CD4-positive, alpha-beta T cell treated with Interferon gamma for 1 hour (primary cell): ENCODE measurements around the gene PRKACG.
"Not testable (repeated sequence)": the region's sequence is repeated elsewhere in the genome, so short reads cannot be mapped to it uniquely, and the experiment has no call there.

Experiments
- DNase-seq: peaks from one replicate; pipeline ENCODE4 v3.0.0-alpha.2; 2020

PRKACG gene

DNA sequence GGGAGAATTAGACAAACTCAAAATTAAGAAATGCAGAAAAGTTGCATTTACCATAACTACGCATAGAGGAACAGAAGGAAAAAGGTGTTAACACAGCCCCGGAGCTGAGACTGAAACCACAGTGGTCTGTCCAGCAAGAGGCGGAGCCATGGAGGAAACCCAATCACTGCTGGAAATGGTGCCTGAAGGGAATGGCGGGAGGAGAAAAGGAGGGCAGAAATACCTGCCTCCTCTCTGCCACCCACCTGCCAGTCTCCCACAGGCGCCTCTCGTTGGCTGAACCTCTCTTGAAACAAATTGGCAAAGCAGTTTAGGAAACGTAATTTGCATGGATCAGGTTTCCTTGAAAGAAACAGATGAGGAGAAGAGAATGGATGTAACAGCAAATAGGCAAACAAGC lies 9.7 kb upstream of the PRKACG start:
- DNase-seq, result no peak

DNA sequence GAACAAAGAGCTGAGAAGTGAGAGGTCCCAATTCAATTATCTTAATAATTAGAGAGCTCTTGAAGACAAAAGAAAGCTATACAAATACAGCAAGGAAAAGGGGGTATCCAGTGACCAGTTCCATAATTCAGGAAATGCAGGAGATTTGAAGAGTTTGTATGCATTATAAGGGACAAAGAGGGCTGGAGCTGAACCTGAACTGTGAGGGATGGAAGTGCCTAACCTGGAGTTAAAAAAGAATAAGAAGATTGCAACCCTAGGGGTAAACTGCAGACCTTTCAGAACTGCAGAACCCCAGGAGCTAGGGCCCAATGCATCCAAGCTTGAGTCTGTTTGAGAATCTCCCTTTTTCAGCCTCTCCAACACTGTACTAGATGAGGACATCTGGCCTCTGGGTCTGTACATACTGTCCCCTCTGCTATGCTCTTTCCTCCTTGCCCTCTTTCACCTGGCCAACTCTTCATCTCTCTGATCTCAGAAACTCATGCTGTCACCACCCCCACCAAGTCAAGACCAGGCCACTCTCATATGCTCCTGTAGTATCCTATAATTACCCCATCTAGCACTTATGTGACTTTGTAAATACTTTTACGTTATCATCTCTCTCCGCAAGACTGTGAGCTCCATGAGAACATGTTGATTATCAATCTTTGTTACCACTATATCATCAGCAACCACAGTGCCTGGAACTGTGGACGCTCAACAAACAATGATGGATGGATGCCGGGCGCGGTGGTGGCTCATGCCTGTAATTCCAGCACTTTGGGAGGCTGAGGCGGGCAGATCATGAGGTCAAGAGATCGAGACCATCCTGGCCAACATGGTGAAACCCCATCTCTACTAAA lies 6.6 kb upstream of the PRKACG start:
- DNase-seq, result no peak

DNA sequence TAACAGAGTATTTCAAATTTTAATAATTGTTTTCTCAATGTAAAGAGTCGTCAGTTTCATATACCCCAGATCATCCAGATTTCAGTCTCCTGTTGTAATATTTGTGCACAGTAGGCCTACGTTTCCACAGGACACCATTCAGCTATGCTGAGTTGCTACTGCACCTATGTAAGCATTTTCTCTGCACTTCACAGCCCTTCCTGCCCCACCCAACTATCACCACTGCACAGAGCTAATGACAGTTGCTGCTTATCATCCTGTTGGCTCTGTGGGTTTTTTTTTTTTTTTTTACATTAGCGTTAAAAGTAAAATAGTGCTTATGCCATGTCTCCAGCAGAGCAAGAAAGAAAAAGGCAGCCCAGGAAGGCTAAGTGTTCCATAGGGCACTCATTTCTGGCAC lies 5.9 kb upstream of the PRKACG start:
- peak; percentile 49 for DNase-seq

DNA sequence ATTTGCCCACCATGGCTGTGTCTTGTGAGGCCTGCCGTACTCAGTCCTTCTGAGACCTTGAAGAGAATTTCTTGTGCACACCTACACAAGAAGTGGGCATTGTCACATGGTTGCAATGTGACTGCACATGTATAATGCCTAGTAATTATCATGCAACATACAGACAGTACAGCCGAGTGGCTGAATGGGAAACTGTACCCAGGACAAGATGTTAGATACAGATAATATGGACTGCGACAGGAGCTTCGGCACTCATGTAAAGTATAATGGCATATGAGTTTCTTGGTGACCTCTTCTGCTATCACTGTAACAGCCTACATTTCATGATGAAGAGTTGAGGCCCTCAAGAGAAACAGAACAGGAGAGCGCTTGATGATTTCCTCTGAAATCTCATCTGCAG lies 4.8 kb upstream of the PRKACG start:
- DNase-seq, result no peak

DNA sequence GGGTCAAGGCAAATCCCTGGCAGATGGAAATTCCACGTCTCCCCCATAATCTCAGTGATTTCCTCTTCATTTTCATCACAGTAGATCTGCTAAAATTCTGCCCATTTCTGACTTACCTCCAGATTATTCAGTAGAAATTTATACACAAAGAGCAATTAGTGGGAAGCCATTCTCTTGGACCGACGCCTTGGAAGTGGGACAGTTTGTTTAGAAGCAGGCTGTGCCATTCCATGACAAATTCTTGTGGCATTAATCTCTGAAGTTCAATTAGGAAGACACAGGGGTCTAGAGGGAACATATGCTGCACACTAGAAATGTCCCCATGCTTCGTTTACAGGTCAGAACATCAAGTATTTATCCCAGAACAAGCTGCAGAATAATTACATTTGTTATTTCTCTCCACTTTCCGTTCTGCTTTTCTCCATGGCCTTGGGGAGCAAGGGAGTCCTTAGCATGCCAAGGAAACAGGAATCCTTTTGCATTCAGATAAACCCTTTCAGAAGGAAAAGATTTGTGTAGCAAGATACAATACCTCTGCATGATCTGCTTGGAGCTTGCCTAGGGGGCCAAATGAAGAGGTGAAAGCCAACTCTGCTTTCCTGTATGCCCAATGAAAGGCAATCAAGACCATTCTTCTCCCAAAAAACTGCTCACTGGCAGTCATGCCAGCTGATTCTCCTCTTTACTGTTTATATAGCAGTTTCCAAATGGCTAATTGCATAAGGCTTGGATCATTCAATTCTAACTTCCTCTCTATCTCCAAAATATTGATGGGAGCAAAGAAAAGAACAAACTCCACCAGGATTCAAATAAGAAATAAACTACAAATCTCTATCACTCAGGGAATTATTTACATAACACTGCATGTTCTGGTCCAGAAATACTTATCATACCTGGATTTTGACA lies 2.5 kb upstream of the PRKACG start:
- no peak for DNase-seq

DNA sequence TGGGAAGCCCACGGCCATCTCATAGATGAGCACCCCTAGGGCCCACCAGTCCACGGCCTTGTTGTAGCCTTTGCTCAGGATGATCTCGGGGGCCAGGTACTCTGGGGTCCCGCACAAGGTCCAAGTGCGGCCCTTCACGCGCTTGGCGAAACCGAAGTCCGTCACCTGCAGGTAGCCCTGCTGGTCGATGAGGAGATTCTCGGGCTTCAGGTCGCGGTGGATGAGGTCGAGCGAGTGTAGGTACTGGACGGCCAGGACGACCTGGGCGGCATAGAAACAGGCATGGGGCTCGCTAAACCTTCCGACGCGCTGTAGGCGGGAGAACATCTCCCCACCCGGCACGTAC lies 558 bp downstream of the PRKACG start:
- no peak for DNase-seq

DNA sequence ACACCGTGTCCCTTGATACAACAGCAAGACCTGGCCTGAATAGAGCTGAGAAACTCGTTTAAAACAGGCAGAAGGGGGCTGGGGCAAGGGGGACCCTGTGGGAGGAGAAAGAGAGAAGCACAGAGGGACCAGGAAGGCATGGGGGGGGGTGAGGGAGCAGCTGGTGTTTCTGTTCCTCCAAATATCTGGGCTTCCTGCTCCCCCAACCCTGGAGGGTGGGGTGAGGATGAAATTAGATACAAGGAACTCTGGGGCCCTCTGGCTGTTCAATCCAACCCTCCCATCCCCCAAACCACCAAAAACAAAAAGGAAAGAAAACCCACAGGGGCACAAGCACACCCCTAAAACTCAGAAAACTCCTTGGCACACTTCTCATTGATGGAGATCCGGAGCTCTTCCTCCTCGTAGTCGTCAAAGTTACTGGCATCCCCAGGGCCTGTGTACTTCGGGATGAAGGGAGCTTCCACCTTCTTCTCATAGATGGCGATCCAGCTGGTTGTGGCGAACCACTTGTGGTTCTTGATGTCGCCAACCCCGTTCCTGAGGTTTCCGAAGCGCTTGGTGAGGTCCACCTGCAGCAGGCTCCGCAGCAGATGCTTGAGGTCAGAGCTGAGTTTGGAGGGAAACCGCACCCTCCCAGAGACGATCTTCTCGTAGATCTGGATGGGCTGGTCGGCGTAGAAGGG lies 1.1 kb downstream of the PRKACG start:
- no peak for DNase-seq

DNA sequence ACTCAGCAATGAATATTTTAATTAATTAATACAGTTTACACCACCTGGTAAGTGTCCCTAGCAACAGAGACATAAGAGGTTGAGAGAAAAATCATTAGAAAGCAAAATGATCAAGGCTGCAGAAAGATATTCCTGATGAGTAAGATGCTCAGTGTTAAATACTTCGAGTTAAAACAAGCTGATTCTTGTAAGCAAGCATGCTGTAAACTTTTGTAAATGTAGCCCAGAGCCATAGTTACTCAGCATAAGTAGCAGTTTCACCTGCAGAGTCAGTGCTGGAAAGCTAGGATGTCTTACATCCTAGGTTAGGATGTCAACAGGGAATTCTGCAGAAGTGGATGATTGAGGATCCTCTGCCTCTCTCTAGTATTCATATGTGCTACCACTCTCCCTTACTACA lies 4.2 kb downstream of the PRKACG start:
- no peak for DNase-seq

DNA sequence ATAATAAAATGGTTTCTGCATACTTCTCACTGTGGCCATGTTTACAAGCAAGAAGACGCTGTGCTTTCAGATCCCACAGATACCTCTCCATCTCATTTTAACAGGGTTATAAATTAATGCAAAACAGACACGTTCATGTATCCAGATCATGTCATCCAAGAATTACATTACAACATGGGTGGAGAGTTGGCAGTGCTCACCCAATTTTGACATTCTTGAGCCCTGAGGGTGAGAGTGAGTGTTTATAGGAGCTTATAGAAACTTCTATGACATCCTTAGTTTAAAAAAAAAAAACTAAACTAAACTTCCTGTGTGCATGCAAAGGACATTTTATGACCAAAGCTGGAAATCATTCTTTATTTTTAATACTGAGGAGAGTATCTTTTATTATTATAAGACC lies 9.1 kb downstream of the PRKACG start:
- DNase-seq, result no peak

DNA sequence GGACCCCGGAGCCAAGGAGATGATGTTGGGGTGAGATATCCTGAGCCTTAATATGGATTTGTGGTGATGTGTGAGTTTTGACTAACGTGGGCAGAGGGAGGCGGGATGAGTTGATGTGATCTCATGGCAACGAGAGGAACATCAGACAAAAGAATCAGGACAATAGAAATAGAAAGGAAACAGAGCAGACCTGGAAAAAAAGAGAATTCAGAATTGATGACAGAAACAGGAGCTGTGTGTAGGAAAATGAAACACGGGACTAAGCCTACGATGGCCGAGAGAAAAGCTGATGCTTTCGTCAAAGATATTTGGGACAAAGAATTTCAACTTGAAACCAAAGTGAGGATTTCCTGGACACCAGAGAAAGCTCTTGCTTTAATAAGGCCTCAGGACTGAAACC lies 10.9 kb downstream of the PRKACG start:
- DNase-seq, result no peak

DNA sequence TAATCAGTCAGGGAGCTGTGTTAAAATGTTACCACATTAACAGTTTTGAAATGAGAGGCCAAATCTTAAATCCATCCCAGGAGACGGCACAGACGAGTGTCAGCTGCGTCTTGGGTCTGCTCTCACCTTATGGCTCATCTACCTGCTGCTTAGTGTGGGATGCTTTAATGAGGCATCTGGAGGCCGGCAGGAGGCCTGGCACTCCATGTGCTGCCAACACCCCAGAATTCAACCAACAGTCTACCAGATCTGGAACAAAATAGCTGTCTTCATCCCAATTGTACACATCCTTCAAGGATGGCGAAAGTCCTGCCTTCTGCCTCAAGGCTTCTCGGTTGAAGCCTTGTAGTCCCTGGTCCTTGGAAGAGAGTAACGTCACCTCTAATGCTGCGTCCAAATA lies 12.0 kb downstream of the PRKACG start:
- DNase-seq, result no peak

DNA sequence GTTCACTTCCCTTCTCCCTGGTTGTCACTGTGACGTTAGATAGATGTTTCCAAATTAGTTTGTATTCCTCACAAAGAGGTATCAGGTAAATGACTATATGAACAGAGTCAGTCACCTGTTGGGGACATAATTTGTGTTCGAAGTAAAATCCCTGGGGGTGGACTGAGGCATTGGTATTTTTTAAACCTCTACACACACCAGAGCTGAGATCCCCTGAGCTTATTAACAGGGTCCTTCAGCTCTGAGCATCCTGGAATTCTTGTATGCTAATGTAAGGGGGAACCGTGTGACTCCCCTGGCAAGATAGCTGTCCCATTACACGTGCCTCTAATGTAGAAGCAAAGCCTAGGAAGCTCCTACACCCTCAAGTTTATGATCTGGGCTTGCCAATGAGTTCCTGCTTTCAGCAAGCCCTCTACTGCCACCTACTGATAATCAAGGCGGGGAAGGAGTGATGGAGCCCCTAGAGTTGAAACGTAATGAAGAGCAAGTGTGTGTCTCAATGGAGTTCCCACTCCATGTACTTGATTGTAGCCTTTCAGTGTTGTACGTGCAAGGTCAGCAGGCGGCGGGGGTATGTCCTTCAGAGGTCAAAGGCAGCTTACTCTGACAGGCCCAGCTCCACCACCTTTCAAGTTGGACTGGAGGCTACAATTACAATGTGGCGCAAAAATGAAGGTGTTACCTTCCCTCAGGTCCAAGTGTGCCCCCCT lies 14.4 kb downstream of the PRKACG start:
- DNase-seq, result peak; percentile 67

DNA sequence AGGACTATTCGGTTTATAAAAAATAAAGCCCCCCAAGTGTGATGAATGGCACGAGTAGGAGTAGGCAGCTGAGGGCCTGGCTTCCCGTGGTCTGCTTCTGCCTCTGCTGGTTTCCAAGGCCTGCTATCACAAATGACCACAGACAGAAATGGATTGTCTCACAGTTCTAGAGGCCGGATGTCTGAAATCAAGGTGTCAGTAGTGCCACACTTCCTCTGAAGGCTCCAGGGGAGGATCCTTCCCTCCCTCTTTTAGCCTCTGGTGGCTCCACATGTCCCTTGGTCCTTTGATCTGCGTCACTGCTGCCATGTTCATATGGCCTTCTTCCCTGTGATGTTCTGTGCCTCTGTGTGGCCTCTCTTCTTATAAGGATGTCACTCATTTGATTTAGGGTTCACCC lies 15.1 kb downstream of the PRKACG start:
- no peak for DNase-seq

DNA sequence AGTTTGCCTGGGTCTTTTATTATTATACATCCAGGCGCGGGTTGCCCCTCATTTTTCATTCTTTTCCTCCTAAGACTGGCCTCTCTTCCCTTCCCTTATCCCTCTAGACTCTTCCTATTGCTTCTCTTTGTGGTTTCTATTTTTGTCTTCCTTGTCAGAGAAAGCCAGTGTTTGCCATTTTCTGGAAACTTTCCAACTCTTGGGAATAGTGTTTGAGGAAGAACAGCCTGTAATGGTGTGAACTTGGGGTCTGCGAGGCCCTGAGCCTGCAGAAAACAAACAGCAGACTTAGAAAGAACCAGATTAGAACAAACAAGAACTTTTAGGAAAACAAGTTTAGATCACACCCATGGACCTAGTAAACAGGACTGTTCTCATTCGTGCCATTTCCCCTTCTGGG lies 15.5 kb downstream of the PRKACG start:
- no peak for DNase-seq

DNA sequence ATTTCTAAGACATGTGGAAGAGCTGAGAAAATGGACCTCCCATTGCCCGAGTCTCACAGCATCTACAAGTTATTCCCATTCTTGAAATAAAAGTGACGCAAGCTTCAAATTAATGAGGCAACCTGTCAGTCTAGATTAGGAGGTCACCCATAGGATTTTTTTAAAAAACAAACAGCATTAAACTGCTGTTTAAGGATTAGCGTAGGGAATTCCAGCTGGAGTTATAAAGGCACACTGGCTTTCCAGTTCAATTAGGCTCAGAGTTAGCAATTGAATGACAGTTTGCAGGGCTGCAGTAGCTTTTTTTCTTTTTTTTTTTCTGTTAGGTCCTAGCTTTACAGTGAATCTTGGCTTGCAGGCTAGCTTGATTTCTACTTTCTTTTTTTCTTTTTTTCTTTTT lies 16.2 kb downstream of the PRKACG start:
- no peak for DNase-seq

DNA sequence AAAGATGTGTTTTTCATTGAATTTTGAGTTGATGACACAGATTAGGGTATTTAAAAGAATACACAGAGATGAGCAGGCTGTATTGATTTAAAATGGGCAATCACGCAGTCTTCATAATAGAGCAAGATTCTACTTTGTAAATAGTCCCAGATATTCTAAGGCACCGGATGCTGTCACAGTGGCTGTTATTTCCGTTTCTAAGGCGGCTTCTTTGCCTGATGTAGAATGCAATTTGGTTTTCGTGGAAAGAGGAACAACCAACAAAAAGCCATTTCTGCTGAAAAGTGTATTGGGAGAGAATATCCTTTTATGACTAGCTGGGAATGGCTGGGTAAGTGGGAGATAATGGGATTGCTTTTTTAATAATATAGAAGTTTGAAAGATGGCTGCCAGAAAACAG lies 17.5 kb downstream of the PRKACG start:
- DNase-seq, result no peak

DNA sequence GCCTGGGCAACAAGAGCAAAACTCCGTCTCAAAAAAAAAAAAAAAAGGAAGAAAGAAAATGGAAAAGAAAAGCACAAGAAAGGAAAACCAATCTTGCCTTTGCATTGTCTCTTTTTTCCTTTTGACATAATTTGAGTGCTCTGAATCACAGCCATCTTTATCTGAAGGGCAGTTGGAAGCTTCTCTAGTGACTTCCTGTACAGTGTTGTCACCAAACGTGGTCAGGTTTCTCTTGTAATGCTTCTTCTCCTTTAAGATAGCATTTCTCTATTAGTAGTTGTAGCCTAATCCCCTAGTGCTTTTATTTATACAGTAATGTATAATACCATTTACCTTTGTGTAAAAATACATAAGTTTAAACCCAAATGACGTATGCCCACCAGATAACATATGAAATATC lies 18.1 kb downstream of the PRKACG start:
- DNase-seq, result no peak

DNA sequence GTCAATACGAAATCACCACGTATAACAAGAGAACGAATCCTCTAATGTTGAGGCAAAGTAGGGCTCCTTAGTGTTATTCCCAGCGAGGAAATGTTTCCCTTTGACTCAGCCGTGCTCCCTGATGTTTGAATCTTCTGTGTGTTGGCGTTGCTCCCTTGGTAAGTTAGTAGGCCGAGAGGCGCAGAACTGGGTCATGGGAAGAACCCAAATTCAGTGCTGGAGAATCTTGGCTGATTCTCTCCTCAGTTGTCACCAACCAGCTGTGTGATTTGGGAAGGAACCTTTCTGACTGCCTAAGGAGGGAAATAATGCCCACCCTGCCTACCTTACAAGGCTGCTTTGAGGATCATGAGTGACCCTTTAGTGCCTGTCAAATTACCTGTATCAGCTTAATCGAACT lies 22.5 kb downstream of the PRKACG start:
- DNase-seq, result no peak

DNA sequence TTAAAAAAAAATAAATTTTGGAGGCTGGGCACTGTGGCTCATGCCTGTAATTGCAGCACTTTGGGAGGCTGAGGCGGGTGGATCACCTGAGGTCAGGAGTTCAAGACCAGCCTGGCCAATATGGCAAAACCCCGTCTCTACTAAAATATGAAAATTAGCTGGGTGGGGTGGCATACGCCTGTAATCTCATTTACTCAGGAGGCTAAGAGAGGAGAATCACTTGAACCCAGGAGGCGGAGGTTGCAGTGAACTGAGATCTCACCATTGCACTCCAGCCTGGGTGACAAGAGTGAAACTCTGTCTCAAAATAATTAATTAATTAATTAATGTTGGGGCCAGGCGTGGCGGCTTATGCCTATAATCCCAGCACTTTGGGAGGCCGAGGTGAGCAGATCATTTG lies 27.0 kb downstream of the PRKACG start:
- DNase-seq, result not testable (repeated sequence)

DNA sequence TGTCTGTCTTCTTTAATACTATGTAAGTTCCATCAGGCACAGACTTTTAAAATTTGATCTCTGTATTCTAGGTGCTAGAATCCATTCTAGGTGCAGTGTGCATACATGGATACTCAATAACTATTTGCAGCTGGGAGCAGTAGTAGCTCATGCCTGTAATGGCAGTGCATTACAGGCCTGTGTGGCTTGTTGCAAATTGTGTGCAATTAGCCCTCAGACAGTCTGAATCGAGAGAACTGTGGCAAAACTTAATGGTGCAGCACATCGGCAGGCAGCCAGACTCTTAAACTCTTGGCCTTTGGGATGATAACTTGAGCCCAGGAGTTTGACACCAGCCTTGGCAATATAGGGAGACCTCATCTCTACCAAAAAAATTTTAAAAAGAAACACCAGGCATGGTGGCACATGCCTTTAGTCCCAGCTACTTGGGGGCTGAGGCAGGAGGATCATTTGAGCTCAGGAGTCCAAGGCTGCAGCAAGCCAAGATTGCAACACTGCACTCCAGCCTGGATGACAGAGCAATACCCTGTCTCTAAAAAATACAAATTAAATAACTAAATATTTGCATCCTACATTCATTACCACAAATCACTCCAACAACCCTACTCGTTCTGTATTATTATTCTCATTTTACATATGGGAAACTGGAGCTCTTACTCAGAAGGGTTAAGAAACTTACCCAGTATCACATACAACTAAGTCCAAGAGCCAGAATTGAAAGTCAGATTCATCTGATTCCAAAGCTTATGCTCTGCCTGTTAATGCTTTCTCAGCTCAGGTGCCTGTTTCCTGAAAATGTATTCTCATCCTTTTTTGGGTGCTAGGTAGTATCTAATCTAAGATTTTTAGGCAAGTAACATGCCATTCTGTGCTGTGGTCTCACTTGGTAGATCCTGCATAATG lies 30.1 kb downstream of the PRKACG start:
- DNase-seq, result no peak

DNA sequence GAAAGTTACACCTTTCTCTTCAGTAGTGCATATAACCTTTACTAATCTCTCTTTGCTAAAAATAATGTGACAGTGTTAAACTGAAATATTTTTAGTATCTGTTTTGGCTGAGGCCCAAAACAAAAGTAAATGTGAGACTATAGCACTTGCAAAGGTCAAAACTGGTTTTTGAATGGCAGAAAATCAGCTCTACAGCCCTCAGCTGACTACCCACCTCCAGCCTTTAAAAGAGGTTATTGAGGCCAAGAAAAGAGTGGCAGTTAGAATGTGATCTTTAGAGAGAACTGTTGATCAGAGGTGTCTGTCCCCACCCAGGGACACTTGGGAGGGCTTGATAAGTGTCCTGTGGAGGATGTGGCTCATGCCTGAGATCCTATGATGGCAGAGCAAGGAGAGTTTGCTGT lies 30.9 kb downstream of the PRKACG start:
- DNase-seq, result no peak

DNA sequence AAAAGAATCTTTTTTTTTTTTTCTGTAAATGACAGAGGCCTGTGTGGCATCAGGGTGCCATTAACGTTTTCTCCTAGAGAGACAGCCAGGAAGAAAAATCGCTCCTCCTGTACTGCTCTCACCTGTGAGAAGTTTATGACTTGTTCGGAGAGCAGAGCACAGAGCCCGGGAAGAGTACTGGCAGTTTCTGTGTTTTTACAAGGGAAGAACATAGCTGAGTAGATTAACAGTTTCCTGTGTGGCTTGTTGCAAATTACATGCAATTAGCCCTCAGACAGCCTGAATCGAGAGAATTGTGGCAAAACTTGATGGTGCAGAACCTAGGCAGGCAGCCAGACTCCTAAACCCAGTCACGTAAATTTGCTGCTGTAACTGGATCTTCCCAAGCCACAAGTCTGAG lies 32.1 kb downstream of the PRKACG start:
- DNase-seq, result no peak
